Upper lobe of left lung (tissue), 4 donors: ENCODE data around the gene LGR4.

Experiments
- EP300 ChIP-seq, 4 donors: sonication (generic); formaldehyde crosslinking; IDR thresholded peaks; one replicate each; pipeline ENCODE4 v1.5.1; 2017; ENCODE audit warnings: antibody characterized with exemption in 4 of 4, control low read depth in 2 of 4
- TF ChIP-seq, protein P1 (sequence below), 6 experiments: fragments of 450-650 bp in 4 of 6; fragments of 200-600 bp in 2 of 6; sonication (generic) in 2 of 6; IDR thresholded peaks; one replicate each; pipeline ENCODE4 v1.5.1; 2016 to 2019; ENCODE audit warnings: antibody characterized with exemption in 6 of 6

DNA sequence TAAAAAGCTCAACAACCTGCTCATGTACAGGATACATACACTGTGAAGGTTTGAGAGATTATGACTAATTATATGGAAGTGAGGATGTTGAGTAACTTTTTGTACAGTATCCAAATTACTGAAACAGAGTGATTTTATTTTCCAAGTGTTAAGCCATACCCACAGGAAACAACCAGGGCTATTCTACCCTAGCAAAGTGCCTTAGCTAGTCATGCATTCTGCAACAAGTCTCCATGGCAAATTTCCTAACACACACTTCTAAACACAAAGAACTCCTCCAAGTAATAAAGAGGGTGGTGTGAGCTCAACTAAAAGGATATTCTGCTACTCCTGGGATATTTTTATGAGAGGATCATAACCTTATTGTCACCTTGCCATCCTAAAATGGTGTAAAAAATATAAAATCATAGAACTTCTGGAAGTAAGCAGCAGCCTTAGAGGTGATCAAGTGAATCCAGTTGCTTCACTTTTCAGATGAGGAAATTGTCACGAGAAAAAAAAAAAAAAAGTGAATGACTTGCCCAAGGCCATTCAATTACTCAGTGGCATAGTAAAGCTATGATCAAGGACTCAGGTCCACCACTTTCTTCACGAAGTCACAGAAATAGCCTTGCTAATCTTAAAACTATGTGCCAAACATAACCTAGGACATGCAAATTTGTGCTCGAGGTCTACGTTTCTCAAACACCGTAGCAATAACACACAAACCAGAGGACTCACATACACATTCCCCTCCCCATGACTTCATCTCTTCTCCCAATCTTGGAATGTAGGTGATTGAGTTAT is 4.2 kb downstream of the LGR4 start:
- TF ChIP-seq, protein P1, sequence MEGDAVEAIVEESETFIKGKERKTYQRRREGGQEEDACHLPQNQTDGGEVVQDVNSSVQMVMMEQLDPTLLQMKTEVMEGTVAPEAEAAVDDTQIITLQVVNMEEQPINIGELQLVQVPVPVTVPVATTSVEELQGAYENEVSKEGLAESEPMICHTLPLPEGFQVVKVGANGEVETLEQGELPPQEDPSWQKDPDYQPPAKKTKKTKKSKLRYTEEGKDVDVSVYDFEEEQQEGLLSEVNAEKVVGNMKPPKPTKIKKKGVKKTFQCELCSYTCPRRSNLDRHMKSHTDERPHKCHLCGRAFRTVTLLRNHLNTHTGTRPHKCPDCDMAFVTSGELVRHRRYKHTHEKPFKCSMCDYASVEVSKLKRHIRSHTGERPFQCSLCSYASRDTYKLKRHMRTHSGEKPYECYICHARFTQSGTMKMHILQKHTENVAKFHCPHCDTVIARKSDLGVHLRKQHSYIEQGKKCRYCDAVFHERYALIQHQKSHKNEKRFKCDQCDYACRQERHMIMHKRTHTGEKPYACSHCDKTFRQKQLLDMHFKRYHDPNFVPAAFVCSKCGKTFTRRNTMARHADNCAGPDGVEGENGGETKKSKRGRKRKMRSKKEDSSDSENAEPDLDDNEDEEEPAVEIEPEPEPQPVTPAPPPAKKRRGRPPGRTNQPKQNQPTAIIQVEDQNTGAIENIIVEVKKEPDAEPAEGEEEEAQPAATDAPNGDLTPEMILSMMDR (IDR thresholded peaks at IDR 0.05): no peak
- TF ChIP-seq EP300 (IDR thresholded peaks at IDR 0.05): no peak
